ENCODE data around the gene GPR35. TPM values are rescaled to one million over a fixed set of nuclear protein-coding genes. Genes with fewer than 3 reads are reported as not detected.

The GPR35 gene
- total RNA-seq, 1 donor from 2014 or later: 0.34 TPM

DNA sequence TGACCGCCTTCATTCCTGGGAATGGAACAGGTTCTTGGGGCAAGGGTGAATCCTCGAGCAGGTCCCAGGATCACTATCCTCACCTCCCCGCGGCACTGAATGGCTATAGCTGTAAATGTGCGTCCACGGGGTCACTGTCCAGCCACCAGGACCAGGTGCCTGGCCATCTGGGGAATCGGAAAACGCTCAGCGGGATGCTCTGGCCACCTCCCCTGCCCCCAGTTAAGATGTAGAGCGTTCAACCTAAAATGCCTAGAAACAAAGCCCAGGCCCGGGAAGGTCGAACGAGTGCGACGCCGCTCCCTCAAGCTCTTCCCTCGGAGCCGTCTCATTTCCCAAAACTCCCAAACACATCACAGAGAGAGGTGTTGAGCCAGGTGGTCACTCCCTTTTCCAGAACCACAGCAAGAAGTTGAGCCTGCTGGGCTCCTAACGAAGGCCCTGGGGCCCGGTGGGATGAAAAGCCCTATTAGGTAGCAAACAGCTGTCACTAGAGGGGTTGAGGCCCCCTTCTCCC, 39.5 kb upstream of the GPR35 start:
- Histone ChIP-seq H3K9ac (peak overlapping the region; percentile 93), H3K36me3 (no peaks in the 10 kb centered on the region), H3K79me2 (ENCODE audit: low read depth) (peaks cover 87% of the 10 kb centered on the region), H3K4me2 (peak overlapping the region; percentile 91), H3K27me3 (no peaks in the 10 kb centered on the region), H3K4me3 (peak overlapping the region; percentile 90), H3K9me3 (ENCODE audit: low read depth) (no peaks in the 10 kb centered on the region), H3K27ac (no peak overlapping the region), H3K4me1 (peaks cover 19% of the 10 kb centered on the region), H3F3A (ENCODE audit: low read depth) (no peaks in the 10 kb centered on the region), H2AFZ (replicated peaks) (peak overlapping the region; percentile 91), H4K20me1 (ENCODE audit: low read depth) (peaks cover 53% of the 10 kb centered on the region)
- peak overlapping the region; percentile 98 for H3K4me3 Mint-ChIP-seq
- H3K9me3 Mint-ChIP-seq: no peaks in the 10 kb centered on the region
- peaks cover 40% of the 10 kb centered on the region for H3K4me1 Mint-ChIP-seq
- no peak for TF ChIP-seq EZH2phosphoT487 (IDR thresholded peaks at IDR 0.05)
- DNase-seq (ENCODE audit: low spot score): peak; percentile 36
- H3K36me3 Mint-ChIP-seq: peaks cover 11% of the 10 kb centered on the region
- peak overlapping the region; percentile 95 for H3K27ac Mint-ChIP-seq
- H3K27me3 Mint-ChIP-seq (ENCODE audit: insufficient read depth, low read depth): no peaks in the 10 kb centered on the region

DNA sequence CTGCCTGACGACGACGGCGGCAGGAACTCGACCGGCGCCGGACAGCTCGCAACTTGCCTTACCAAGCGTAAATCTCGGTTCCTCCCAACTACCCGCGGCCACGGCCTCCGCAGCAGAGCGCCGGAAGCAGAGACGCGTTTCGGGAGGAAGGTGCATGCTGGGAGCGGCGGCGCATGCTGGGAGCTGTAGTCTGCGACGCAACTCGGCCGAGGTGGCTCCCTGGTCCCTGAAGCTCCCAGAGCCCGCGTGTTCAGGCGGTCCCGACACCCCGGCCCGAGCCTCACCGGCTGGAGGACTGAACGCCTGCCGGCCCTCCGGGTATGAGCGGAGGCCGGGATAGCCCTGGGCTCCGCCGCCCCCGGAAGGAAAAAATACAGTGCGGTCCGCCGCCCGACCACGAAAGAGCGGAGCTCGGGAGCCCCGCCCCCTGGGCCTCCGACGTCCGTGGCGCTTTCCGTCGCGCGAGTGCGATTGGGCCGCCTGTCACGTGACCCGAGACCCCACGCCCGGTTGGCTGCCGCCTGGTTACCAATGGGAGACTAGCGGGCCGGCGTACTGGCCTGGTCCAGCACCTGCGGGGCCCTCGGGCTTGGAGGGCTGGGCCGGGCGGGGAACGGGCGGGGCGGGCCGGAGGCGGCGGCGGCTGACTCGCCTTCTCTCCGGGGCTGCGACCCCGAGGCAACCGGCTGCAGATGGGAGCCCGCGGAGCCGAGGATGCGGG, 38.9 kb upstream of the GPR35 start, which contains the start of gene CAPN10:
Gene CAPN10, plus strand, starts transcription at position 537 of the 721 bp plus-strand sequence. Its CDS starts 178 bp downstream, at position 715.
- peak within 1 kb of the TSS; percentile 98 for H3K4me3 Mint-ChIP-seq
- peak within 1 kb of the TSS; percentile 93 for H3K9ac ChIP-seq
- H3K79me2 ChIP-seq (ENCODE audit: low read depth): peaks cover 85% of the 10 kb centered on the region
- no peak for TF ChIP-seq EZH2 (IDR thresholded peaks at IDR 0.05)
- TF ChIP-seq, protein P1, sequence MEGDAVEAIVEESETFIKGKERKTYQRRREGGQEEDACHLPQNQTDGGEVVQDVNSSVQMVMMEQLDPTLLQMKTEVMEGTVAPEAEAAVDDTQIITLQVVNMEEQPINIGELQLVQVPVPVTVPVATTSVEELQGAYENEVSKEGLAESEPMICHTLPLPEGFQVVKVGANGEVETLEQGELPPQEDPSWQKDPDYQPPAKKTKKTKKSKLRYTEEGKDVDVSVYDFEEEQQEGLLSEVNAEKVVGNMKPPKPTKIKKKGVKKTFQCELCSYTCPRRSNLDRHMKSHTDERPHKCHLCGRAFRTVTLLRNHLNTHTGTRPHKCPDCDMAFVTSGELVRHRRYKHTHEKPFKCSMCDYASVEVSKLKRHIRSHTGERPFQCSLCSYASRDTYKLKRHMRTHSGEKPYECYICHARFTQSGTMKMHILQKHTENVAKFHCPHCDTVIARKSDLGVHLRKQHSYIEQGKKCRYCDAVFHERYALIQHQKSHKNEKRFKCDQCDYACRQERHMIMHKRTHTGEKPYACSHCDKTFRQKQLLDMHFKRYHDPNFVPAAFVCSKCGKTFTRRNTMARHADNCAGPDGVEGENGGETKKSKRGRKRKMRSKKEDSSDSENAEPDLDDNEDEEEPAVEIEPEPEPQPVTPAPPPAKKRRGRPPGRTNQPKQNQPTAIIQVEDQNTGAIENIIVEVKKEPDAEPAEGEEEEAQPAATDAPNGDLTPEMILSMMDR (IDR thresholded peaks at IDR 0.05): no peak
- no peak for TF ChIP-seq EZH2phosphoT487 (IDR thresholded peaks at IDR 0.05)
- no peaks in the 10 kb centered on the region for H3K36me3 ChIP-seq
- H3K4me1 Mint-ChIP-seq: peaks cover 40% of the 10 kb centered on the region
- no peaks in the 10 kb centered on the region for H3F3A ChIP-seq (ENCODE audit: low read depth)
- H3K4me2 ChIP-seq: peak within 1 kb of the TSS; percentile 91
- peaks cover 19% of the 10 kb centered on the region for H3K4me1 ChIP-seq
- H3K9me3 ChIP-seq (ENCODE audit: low read depth): no peaks in the 10 kb centered on the region
- H3K27ac Mint-ChIP-seq: peak within 1 kb of the TSS; percentile 95
- H3K4me3 ChIP-seq: peak within 1 kb of the TSS; percentile 90
- H3K27me3 Mint-ChIP-seq (ENCODE audit: insufficient read depth, low read depth): no peaks in the 10 kb centered on the region
- H3K27me3 ChIP-seq: no peaks in the 10 kb centered on the region
- peak within 1 kb of the TSS; percentile 91 for H2AFZ ChIP-seq (replicated peaks)
- no peaks in the 10 kb centered on the region for H3K9me3 Mint-ChIP-seq
- H3K36me3 Mint-ChIP-seq: peaks cover 8% of the 10 kb centered on the region
- no peak within 1 kb of the TSS for H3K27ac ChIP-seq
- peak; percentile 99 for DNase-seq (ENCODE audit: low spot score)
- H4K20me1 ChIP-seq (ENCODE audit: low read depth): peaks cover 48% of the 10 kb centered on the region

DNA sequence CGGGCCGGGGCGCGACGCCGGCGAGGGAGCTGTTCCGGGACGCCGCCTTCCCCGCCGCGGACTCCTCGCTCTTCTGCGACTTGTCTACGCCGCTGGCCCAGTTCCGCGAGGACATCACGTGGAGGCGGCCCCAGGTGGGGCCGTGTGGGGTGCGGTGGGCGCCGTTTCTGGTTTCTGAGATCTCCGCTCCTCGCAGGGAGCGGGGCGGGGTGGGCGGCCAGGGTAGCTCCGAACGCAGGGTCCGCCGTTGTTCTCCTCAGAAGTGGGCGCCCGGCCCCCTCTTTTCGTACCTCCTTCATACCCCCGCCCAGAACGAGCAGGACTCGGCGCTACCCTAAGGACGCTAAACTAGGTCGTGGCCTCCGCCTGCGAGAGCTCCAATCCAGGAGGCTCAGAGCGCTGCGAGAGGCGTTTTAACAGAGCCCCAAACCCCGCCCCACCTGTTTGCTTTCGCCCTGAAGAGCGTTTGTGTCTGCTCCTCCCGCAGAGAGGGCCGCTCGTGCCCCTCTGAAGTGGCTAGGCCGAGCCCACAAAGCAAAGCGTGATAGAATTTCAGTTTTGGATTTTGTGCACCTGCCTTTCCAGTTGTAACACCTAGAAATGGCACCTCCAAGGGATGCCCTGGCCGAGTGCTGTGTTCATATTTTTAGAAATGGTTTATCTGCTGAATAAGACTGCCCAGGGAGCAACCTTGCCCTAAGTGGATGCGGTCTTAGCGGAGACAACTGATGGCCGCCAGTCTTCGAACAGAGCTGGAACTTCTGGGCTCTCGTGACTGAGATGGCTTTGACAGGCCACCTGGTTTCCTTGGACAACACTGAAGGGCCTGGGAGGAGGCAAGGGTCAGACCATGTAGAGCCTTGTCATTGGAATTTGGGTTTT, 38.1 kb upstream of the GPR35 start:
- TF ChIP-seq EZH2phosphoT487 (IDR thresholded peaks at IDR 0.05) (no peak), EZH2 (IDR thresholded peaks at IDR 0.05) (no peak)
- peaks cover 8% of the 10 kb centered on the region for H3K36me3 Mint-ChIP-seq

DNA sequence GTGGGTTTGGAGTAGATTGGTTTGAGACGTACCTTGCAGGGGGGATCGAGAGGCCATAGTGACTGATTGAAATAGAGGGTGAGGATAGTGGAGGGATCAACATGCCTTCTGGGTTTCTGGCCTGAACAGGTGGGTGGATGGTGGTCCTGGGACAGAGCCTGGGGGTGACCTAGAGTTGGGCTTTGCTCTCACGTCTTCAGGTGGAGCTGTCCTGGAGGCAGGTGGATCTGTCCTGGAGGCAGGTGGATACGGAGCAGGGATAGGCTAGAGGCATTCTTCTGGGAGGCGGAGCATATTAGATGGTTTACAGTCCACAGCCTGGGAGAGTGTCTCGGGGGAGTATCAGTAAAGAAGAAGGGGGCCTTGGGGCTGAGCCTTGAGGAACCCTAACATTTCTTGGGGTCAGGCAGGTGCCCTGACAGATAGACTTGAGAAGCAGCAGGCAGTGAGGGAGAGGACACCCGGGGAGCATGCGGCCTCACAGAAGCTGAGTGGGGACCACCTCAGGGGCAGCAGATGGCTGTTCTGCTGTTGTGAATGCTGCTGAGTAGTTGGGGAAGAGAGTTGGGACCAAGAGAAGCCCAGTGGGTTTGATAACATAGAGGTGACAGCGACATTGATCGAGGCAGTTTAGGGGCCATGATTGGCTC, 37.1 kb upstream of the GPR35 start:
- H3K9me3 ChIP-seq (ENCODE audit: low read depth): no peaks in the 10 kb centered on the region
- H3K4me1 ChIP-seq: peaks cover 19% of the 10 kb centered on the region
- peak overlapping the region; percentile 18 for H3K9ac ChIP-seq
- no peak for DNase-seq (ENCODE audit: low spot score)
- no peaks in the 10 kb centered on the region for H3K36me3 ChIP-seq
- peak overlapping the region; percentile 90 for H3K4me3 ChIP-seq
- no peaks in the 10 kb centered on the region for H3K27me3 Mint-ChIP-seq (ENCODE audit: insufficient read depth, low read depth)
- H4K20me1 ChIP-seq (ENCODE audit: low read depth): peaks cover 41% of the 10 kb centered on the region
- peak overlapping the region; percentile 15 for H3K27ac Mint-ChIP-seq
- H2AFZ ChIP-seq (replicated peaks): no peak overlapping the region
- no peak overlapping the region for H3K27ac ChIP-seq
- no peaks in the 10 kb centered on the region for H3K9me3 Mint-ChIP-seq
- H3F3A ChIP-seq (ENCODE audit: low read depth): no peaks in the 10 kb centered on the region
- TF ChIP-seq EZH2phosphoT487 (IDR thresholded peaks at IDR 0.05) (no peak), EZH2 (IDR thresholded peaks at IDR 0.05) (no peak)
- TF ChIP-seq, protein P1 (IDR thresholded peaks at IDR 0.05): no peak
- H3K36me3 Mint-ChIP-seq: peaks cover 9% of the 10 kb centered on the region
- H3K79me2 ChIP-seq (ENCODE audit: low read depth): peaks cover 68% of the 10 kb centered on the region
- H3K27me3 ChIP-seq: no peaks in the 10 kb centered on the region
- H3K4me2 ChIP-seq: peak overlapping the region; percentile 91
- peaks cover 30% of the 10 kb centered on the region for H3K4me1 Mint-ChIP-seq
- H3K4me3 Mint-ChIP-seq: peak overlapping the region; percentile 95

More for the DNA sequence above, 38.1 kb upstream of the GPR35 start:
- Mint-ChIP-seq H3K4me1 (peaks cover 38% of the 10 kb centered on the region), H3K27me3 (ENCODE audit: insufficient read depth, low read depth) (no peaks in the 10 kb centered on the region), H3K27ac (no peak overlapping the region), H3K9me3 (no peaks in the 10 kb centered on the region), H3K4me3 (peak overlapping the region; percentile 95)
- DNase-seq (ENCODE audit: low spot score): peak; percentile 82
- H3K9me3 ChIP-seq (ENCODE audit: low read depth): no peaks in the 10 kb centered on the region
- no peak overlapping the region for H3K27ac ChIP-seq
- H3K4me2 ChIP-seq: peak overlapping the region; percentile 91
- peaks cover 19% of the 10 kb centered on the region for H3K4me1 ChIP-seq
- H3K9ac ChIP-seq: peak overlapping the region; percentile 64
- peak overlapping the region; percentile 90 for H3K4me3 ChIP-seq
- H3K27me3 ChIP-seq: no peaks in the 10 kb centered on the region
- H4K20me1 ChIP-seq (ENCODE audit: low read depth): peaks cover 41% of the 10 kb centered on the region
- peak overlapping the region; percentile 91 for H2AFZ ChIP-seq (replicated peaks)
- no peaks in the 10 kb centered on the region for H3F3A ChIP-seq (ENCODE audit: low read depth)
- no peaks in the 10 kb centered on the region for H3K36me3 ChIP-seq
- H3K79me2 ChIP-seq (ENCODE audit: low read depth): peaks cover 77% of the 10 kb centered on the region
